Right renal cortex interstitium (tissue), 3 donors: ENCODE data around the gene PRELID3B. TPM values are rescaled to one million over a fixed set of nuclear protein-coding genes. Genes with fewer than 3 reads are reported as not detected.

Source experiments
- polyA plus RNA-seq, 3 donors: library from polyadenylated mRNA; unstranded; fragments of 120-200 nt; gene quantifications; one replicate each; pipeline ENCODE4 v1.2.1, GENCODE V29; 2013; ENCODE audit not compliant: insufficient read length in 3 of 3

Gene PRELID3B
- polyA plus RNA-seq, 3 donors = 73.3 to 81.5 (median 77.2) TPM

Other genes starting within 250 kb of the PRELID3B start
- gene GNAS-AS1, start 191.9 kb downstream of the PRELID3B start, polyA plus RNA-seq = 1 to 10 TPM in 2 of 3 donors, under 1 TPM in 1; 0.75 to 1.3 (median 1.2) TPM
- 1,000 to 10,000 TPM; 2,040 to 2,096 (median 2,069) TPM for gene GNAS, start 190.1 kb downstream of the PRELID3B start, polyA plus RNA-seq
- 100 to 1,000 TPM; 122 to 139 (median 135) TPM for gene NELFCD, start 61.5 kb downstream of the PRELID3B start, polyA plus RNA-seq
- 10 to 100 TPM; 80.3 to 90.7 (median 86.6) TPM for gene CTSZ, start 35.5 kb downstream of the PRELID3B start, polyA plus RNA-seq
- 1 to 10 TPM; 2.4 to 5.4 (median 3.0) TPM for gene TUBB1, start 23.4 kb downstream of the PRELID3B start, polyA plus RNA-seq
- 100 to 1,000 TPM; 202 to 222 (median 222) TPM for gene ATP5F1E, start 10.5 kb downstream of the PRELID3B start, polyA plus RNA-seq
- gene ZNF831, start 121.0 kb upstream of the PRELID3B start, polyA plus RNA-seq = under 1 TPM; 0.07 to 0.10 (median 0.07) TPM